Activated naive CD8-positive, alpha-beta T cell treated with anti-CD3 and anti-CD28 coated beads, Interleukin-2, amount 10 ng/mL, durations not matched to agents 7 days and 5 days (primary cell): ENCODE data around the gene PEX7. TPM values are rescaled to one million over a fixed set of nuclear protein-coding genes. Genes with fewer than 3 reads are reported as not detected.
"Not testable (repeated sequence)": the region's sequence is repeated elsewhere in the genome, so short reads cannot be mapped to it uniquely, and the experiment has no call there.

Experiments
- ATAC-seq: fragments of 150-1000 bp; cut with Tn5 transposase; one replicate; pipeline ENCODE4 v1.10.0; 2021; ENCODE audit warnings: low read depth, moderate library complexity
- POLR2A ChIA-PET: fragments of 350-600 bp; sonication (Branson Sonifier 250); formaldehyde crosslinking; loops from one replicate; lab custom pipeline; 2021; ENCODE audit warnings: antibody characterized with exemption; lab: Charles Lee
- DNase-seq: peaks from one replicate; pipeline ENCODE4 v3.0.0; 2021
- H3K27ac Mint-ChIP-seq: one replicate; pipeline ENCODE4 v1.8.0; 2022; ENCODE audit warnings: mild to moderate bottlenecking, mixed read lengths
- H3K27me3 Mint-ChIP-seq: one replicate; pipeline ENCODE4 v1.8.0; 2022; ENCODE audit warnings: mild to moderate bottlenecking, moderate library complexity, mixed read lengths
- H3K36me3 Mint-ChIP-seq: one replicate; pipeline ENCODE4 v1.8.0; 2021; ENCODE audit warnings: mild to moderate bottlenecking, mixed read lengths
- H3K4me1 Mint-ChIP-seq: one replicate; pipeline ENCODE4 v1.8.0; 2021; ENCODE audit warnings: mixed read lengths
- H3K4me3 Mint-ChIP-seq: one replicate; pipeline ENCODE4 v1.8.0; 2022; ENCODE audit warnings: mild to moderate bottlenecking, moderate library complexity, mixed read lengths
- H3K9me3 Mint-ChIP-seq: one replicate; pipeline ENCODE4 v1.8.0; 2021; ENCODE audit warnings: mixed read lengths
- total RNA-seq, 2 experiments: library from RNA; stranded (reverse); gene quantifications; one replicate each; pipeline ENCODE4 v1.2.3, GENCODE V29; 2021

Gene PEX7
- total RNA-seq, 2 experiments from 2014 or later, result 3.0 to 3.7 TPM

DNA sequence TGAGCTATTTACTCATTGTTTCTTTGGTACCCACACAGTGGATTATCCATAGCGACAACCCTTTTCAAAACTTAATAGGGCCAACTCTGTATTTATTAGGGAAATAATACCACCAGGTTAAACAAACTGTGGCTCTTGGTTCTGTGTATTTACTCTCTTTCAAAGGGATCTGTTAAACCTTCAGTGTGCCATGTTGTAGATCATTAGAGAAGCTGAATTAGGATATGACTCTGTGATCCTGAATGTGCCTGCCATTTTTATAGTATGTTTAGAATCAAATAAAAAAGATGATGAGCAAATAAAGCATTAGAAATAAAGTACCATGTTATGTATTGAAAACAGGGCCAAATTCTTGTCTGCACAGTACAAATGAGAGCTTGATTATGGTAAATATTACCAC, 74.7 kb downstream of the PEX7 start:
- Mint-ChIP-seq H3K9me3 (no peaks in the 10 kb centered on the region), H3K4me1 (peaks cover 4% of the 10 kb centered on the region), H3K27ac (no peak overlapping the region), H3K36me3 (peaks cover 10% of the 10 kb centered on the region), H3K4me3 (no peak overlapping the region), H3K27me3 (no peaks in the 10 kb centered on the region)
- DNase-seq, result no peak
- ATAC-seq, result no peak
- POLR2A ChIA-PET, result no interaction called here

DNA sequence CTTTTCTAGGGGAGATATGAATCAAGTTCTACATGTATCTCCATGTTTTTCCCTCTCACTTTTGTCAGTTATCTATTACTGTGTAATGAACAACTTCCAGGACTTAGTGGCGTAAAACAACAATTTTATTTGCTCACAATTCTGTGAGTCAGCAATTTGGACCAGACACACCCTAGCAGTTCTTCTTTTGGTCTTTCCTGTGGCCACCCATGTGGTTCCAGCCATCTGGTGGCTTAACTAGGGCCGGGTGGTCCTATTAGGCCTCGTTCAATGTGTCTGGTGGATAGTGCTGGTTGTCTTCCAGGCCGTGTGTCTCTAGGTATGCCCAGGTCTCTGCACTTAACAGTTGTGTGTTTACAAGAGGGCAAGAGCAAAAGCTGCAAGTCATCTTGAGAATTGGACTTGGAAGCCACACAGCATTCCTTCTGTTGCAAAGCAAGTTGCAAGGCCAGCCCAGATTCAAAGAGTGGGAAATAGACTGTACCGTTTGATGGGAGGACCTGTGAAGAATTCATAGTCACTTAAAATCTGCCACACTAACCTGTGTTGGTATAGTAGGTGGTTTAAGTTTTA, 78.9 kb downstream of the PEX7 start:
- Mint-ChIP-seq H3K4me1 (peaks cover 2% of the 10 kb centered on the region), H3K27me3 (no peaks in the 10 kb centered on the region), H3K27ac (no peak overlapping the region), H3K9me3 (no peaks in the 10 kb centered on the region), H3K4me3 (no peak overlapping the region), H3K36me3 (peaks cover 11% of the 10 kb centered on the region)
- no peak for ATAC-seq
- POLR2A ChIA-PET, result no interaction called here
- no peak for DNase-seq

DNA sequence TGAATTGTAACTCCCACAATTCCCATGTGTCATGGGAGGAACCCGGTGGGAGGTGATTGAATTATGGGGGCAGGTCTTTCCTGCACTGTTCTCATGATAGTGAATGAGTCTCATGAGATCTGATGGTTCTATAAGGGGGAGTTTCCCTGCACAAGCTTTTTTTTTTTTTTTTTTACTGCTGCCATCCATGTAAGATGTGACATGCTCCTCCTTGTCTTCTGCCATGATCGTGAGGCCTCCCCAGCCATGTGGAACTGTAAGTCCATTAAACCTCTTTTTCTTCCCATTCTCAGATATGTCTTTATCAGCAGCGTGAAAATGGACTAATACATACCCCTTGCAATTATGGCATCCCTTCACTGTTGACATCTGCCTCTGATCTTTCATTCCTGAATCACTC, 82.1 kb downstream of the PEX7 start:
- H3K27ac Mint-ChIP-seq, H3K4me1 Mint-ChIP-seq, H3K9me3 Mint-ChIP-seq, DNase-seq, H3K27me3 Mint-ChIP-seq, POLR2A ChIA-PET, H3K4me3 Mint-ChIP-seq, ATAC-seq: not testable (repeated sequence)
- peaks cover 11% of the 10 kb centered on the region for H3K36me3 Mint-ChIP-seq

DNA sequence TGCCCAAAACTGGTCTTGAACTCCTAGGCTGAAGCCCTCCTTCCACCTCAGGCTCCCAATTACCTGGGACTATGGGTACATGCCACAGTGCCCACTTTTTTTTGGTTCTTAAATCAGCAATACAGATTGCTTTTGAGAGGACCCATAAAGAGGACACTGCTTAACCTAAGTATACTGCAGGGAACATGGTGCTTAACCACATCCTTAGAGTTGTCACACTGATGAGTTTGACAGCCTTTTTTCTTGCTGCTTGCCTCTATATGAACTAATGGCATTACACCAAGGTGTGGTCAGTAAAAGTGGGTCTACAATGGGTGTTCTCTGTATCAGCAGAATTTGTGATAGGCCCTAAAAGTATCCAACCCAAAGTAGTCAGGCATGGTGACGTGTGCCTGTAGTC, 92.6 kb downstream of the PEX7 start:
- Mint-ChIP-seq H3K36me3 (peaks cover 8% of the 10 kb centered on the region), H3K4me3 (no peak overlapping the region)

DNA sequence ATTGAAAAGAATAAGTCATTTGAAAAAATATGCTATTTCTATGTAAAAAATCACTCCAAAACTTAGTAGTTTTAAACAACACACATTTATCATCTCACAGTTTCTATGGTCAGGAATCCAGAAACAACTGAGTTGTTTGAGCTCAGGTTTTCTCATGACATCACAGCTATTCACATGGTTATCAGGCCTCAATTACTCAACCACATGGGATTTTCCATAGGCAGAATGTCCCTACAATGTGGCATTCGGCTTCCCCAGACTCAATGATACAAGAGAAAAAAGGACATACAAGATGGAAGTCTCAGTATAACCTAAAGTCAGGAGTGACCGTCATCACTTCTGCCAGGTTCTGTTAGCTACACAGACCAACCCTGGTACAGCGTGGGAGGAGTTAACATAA, 96.3 kb downstream of the PEX7 start:
- no peak overlapping the region for H3K27ac Mint-ChIP-seq
- DNase-seq, result no peak
- H3K9me3 Mint-ChIP-seq, result no peaks in the 10 kb centered on the region
- H3K4me1 Mint-ChIP-seq, result peaks cover 18% of the 10 kb centered on the region
- POLR2A ChIA-PET, result no interaction called here
- no peak for ATAC-seq
- H3K4me3 Mint-ChIP-seq, result no peak overlapping the region
- no peaks in the 10 kb centered on the region for H3K36me3 Mint-ChIP-seq
- H3K27me3 Mint-ChIP-seq, result peaks cover 37% of the 10 kb centered on the region

More for the DNA sequence above, 92.6 kb downstream of the PEX7 start:
- H3K4me1 Mint-ChIP-seq, result peaks cover 3% of the 10 kb centered on the region
- H3K27me3 Mint-ChIP-seq, result peaks cover 12% of the 10 kb centered on the region
- ATAC-seq (peak; percentile 78), DNase-seq (no peak)
- H3K9me3 Mint-ChIP-seq, result peaks cover 2% of the 10 kb centered on the region
- no peak overlapping the region for H3K27ac Mint-ChIP-seq
- POLR2A ChIA-PET, result no interaction called here

DNA sequence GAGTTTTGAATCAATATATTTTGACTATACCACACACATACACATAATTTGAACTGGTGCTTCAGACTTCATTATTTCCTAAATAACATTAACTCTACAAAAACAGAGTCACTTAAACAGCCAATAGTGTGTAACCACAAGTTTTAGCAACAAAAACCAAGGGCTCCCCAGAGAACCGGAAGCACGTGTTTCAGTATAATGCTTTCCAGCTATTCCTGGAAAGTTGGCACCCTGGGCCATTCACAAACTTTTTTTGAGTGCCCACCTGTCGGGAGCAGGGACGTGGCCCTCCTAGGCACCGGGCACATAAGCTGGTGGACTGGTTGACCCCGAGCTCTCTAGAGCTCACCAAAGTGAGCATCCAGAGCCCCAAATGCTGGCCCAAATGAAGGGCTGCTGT, 97.8 kb downstream of the PEX7 start:
- H3K36me3 Mint-ChIP-seq, result no peaks in the 10 kb centered on the region
- DNase-seq, result peak; percentile 31
- H3K4me1 Mint-ChIP-seq, result peaks cover 18% of the 10 kb centered on the region
- H3K27ac Mint-ChIP-seq, result no peak overlapping the region
- peak overlapping the region; percentile 71 for H3K4me3 Mint-ChIP-seq
- ATAC-seq, result no peak
- POLR2A ChIA-PET, result no interaction called here
- H3K9me3 Mint-ChIP-seq, result no peaks in the 10 kb centered on the region
- peaks cover 49% of the 10 kb centered on the region for H3K27me3 Mint-ChIP-seq

DNA sequence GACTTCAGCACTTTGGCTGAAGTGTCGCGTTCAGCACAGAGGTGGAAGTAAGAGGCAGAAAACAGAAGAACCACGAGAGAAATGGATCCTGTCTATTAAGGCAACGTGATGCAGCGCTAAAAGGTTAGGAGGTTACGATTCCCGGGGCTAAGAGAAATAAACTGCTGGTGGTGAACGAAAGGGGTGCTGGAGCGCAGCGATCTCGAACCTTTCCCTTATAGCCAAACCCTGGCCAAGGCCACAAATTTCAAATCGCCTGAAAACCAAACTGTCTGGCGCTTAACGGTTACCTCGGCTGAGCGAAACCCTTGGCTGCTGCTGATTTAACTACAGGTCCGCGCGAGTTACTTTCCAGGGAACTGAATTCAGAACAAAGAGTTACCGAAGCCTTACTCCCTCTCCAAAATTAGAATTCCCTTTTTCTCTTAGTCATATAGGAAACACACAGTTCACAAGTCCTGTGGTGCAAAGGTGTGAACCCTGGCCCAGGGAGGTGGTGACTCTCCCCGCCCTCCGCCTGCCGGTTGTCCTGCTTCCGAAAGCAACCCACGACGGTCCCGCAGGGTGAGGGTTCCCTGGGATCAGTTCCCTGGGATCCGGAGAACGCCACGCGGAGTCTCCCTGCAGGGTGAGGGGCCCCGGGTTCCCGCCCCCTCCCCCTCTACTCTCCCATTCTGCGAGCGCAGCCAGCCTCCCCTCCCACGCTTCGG, 98.4 kb downstream of the PEX7 start:
- POLR2A ChIA-PET, result no interaction called here
- no peaks in the 10 kb centered on the region for H3K9me3 Mint-ChIP-seq
- H3K27me3 Mint-ChIP-seq, result peaks cover 51% of the 10 kb centered on the region
- DNase-seq (peak; percentile 34), ATAC-seq (peak; percentile 37)
- H3K4me3 Mint-ChIP-seq, result peak overlapping the region; percentile 71
- H3K36me3 Mint-ChIP-seq, result no peaks in the 10 kb centered on the region
- H3K27ac Mint-ChIP-seq, result no peak overlapping the region
- peaks cover 18% of the 10 kb centered on the region for H3K4me1 Mint-ChIP-seq

DNA sequence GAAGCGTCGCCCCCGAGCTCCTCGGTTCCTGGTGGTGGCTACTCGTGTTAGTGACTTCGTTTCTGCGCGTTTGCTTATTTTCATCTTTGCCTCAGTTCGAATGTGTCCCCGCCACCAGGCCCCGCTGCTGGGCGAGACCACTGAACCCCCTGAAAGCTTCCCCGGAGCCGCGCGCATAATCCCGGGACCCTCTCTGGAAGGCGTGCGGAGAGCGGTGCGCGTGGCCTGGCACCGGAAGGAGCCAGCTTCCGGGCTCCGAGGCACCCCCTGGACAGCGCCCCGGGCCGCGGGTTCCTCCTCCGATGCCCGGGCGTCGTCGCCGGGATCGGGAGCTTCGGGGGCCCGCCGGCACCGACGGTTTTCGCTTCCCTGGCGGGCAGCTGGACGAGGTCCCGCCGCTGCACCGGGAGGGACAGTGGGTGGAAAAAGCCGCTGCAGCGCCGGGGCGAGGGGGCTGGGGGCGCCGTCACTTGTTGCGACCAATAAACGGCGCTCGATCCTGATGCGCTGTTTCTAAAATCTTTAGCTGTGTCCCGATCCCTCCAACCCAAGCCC, 99.1 kb downstream of the PEX7 start:
- H3K27me3 Mint-ChIP-seq, result peaks cover 56% of the 10 kb centered on the region

DNA sequence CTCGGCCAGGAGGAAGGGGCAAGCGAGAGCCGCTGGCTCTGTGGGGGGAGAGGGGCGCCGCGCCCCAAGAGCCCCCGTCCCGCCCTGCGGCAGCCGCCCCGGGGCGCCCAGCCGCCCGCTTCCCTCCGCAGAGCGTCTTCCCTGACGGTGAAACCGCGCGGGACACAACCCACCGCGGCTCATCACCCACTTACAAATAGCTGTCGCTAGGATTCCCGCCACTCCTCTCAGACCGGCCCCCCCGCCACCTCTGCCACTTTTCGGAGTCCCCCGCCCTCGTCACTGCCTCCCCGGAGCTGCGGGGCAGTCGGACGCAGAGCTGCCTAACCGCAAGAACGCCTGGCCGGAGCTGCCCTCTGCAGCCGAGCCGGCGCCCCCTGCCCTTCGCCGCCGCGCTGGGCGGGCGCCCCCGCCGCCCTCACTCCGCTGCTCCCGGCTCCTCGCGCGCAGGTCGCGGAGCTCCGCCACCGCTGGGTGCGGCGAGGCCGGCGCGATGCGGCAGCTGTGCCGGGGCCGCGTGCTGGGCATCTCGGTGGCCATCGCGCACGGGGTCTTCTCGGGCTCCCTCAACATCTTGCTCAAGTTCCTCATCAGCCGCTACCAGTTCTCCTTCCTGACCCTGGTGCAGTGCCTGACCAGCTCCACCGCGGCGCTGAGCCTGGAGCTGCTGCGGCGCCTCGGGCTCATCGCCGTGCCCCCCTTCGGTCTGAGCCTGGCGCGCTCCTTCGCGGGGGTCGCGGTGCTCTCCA, 99.7 kb downstream of the PEX7 start, which contains the start of gene SLC35D3:
SLC35D3 (plus strand) TSS at position 366 of the 749 bp plus-strand sequence; CDS start at position 494, 128 bp downstream.
- POLR2A ChIA-PET, result no interaction called here
- Mint-ChIP-seq H3K27me3 (peaks cover 60% of the 10 kb centered on the region), H3K9me3 (no peaks in the 10 kb centered on the region), H3K4me3 (peak within 1 kb of the TSS; percentile 79), H3K36me3 (no peaks in the 10 kb centered on the region), H3K27ac (no peak within 1 kb of the TSS), H3K4me1 (peaks cover 18% of the 10 kb centered on the region)
- DNase-seq (peak; percentile 55), ATAC-seq (peak; percentile 28)

More for the DNA sequence above, 99.1 kb downstream of the PEX7 start:
- peak; percentile 43 for DNase-seq
- peaks cover 18% of the 10 kb centered on the region for H3K4me1 Mint-ChIP-seq
- no peak overlapping the region for H3K27ac Mint-ChIP-seq
- H3K4me3 Mint-ChIP-seq, result peak overlapping the region; percentile 71
- POLR2A ChIA-PET, result no interaction called here
- no peaks in the 10 kb centered on the region for H3K36me3 Mint-ChIP-seq
- H3K9me3 Mint-ChIP-seq, result no peaks in the 10 kb centered on the region
- no peak for ATAC-seq

DNA sequence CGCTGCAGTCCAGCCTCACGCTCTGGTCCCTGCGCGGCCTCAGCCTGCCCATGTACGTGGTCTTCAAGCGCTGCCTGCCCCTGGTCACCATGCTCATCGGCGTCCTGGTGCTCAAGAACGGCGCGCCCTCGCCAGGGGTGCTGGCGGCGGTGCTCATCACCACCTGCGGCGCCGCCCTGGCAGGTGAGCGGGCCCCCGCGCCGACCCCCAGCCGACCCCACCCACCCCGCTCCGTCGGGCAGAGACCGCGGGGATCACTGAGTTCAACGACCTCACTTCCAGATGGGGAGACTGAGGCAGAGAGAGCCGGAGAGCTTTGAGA, 100.3 kb downstream of the PEX7 start:
- Mint-ChIP-seq H3K36me3 (no peaks in the 10 kb centered on the region), H3K27me3 (peaks cover 64% of the 10 kb centered on the region), H3K4me1 (peaks cover 18% of the 10 kb centered on the region), H3K27ac (no peak overlapping the region), H3K4me3 (peak overlapping the region; percentile 79), H3K9me3 (no peaks in the 10 kb centered on the region)
- peak; percentile 49 for DNase-seq
- no peak for ATAC-seq
- POLR2A ChIA-PET, result no interaction called here

DNA sequence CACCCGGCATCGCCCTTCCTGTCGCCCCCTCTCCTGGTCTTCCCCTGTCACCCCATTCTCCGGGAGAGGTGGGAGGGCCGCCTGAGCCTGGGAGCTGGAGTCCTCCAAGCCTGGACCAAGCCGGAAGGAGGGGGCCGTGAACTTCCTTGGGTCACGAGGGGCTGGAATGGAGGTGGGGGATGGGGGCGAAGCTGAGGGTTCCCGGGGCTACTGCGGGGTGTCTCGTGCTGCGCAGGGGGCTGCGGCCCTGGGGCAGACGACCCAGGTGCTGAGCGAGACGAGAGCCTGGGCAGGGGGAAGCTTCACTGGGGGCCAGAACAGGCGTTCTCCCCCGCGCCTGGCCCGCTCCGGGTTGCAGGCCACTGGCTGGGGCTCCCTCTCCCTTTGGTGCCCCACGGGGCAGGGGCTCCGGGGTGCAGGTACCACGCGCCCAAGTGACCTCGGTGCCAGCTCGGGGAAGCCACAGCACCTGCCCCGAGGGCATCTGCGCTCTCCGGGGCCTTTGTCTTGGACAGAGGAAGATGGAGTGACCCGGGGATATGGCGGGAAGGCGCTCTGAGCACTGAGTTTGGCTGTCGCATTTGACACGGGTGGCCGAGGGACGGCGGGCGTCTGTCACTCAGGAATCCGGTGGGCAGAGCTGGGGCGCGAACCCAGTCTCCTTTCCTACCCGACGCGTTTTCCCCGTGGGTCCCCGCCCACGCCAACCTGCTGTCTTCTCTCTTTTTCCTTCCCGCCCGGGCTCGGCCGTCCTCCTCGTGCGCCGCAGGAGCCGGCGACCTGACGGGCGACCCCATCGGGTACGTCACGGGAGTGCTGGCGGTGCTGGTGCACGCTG, 100.9 kb downstream of the PEX7 start:
- no peak overlapping the region for H3K27ac Mint-ChIP-seq
- ATAC-seq (no peak), DNase-seq (peak; percentile 39)
- H3K27me3 Mint-ChIP-seq, result peaks cover 68% of the 10 kb centered on the region
- no peaks in the 10 kb centered on the region for H3K9me3 Mint-ChIP-seq
- H3K4me3 Mint-ChIP-seq, result peak overlapping the region; percentile 66
- H3K36me3 Mint-ChIP-seq, result no peaks in the 10 kb centered on the region
- POLR2A ChIA-PET, result no interaction called here
- H3K4me1 Mint-ChIP-seq, result peaks cover 18% of the 10 kb centered on the region

DNA sequence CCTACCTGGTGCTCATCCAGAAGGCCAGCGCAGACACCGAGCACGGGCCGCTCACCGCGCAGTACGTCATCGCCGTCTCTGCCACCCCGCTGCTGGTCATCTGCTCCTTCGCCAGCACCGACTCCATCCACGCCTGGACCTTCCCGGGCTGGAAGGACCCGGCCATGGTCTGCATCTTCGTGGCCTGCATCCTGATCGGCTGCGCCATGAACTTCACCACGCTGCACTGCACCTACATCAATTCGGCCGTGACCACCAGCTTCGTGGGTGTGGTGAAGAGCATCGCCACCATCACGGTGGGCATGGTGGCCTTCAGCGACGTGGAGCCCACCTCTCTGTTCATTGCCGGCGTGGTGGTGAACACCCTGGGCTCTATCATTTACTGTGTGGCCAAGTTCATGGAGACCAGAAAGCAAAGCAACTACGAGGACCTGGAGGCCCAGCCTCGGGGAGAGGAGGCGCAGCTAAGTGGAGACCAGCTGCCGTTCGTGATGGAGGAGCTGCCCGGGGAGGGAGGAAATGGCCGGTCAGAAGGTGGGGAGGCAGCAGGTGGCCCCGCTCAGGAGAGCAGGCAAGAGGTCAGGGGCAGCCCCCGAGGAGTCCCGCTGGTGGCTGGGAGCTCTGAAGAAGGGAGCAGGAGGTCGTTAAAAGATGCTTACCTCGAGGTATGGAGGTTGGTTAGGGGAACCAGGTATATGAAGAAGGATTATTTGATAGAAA, 101.7 kb downstream of the PEX7 start:
- POLR2A ChIA-PET, result no interaction called here
- no peaks in the 10 kb centered on the region for H3K36me3 Mint-ChIP-seq
- ATAC-seq, result no peak

More for the DNA sequence above, 101.7 kb downstream of the PEX7 start:
- Mint-ChIP-seq H3K9me3 (no peaks in the 10 kb centered on the region), H3K27me3 (peaks cover 65% of the 10 kb centered on the region), H3K27ac (no peak overlapping the region), H3K4me1 (peaks cover 18% of the 10 kb centered on the region), H3K4me3 (peak overlapping the region; percentile 54)
- no peak for DNase-seq
